ENCODE measurements around the gene SAMMSON. TPM values are rescaled to one million over a fixed set of nuclear protein-coding genes. Genes with fewer than 3 reads are reported as not detected.

SAMMSON gene
- total and polyA plus RNA-seq, 10 donors = 0.05 to 1.0 TPM; not detected in 8

- 92 to 98% (median 96%) methylated on average over 3 of the region's 3 CpGs for WGBS, 5 donors
- Histone ChIP-seq H3K9me3 (no peaks in the 10 kb centered on the region), H3K4me1 (no peaks in the 10 kb centered on the region), H3K36me3 (no peaks in the 10 kb centered on the region), H3K27me3 (replicated peaks in 1 of 7) (no peaks in the 10 kb centered on the region), H3K27ac (no peak overlapping the region), H3K4me3 (no peak overlapping the region)
- intact Hi-C loops (cut with DNase I; ENCODE audit: low total_unique reads) = no loop called here
- TF ChIP-seq POLR2A (IDR thresholded peaks at IDR 0.05) (no peak), POLR2AphosphoS5 (IDR thresholded peaks at IDR 0.05) (no peak), CTCF (IDR thresholded peaks at IDR 0.05 in 8 of 11, conservative IDR thresholded peaks at IDR 0.05 in 3 of 11) (no peak)
- no peak for DNase-seq
Measured at GRCh38 chr3:70108546-70108945, 109.0 kb downstream of the SAMMSON start.

- no peak overlapping the region for H3K27ac ChIP-seq
- no peak for TF ChIP-seq POLR2AphosphoS5 (IDR thresholded peaks at IDR 0.05)
- no peak for TF ChIP-seq POLR2A (IDR thresholded peaks at IDR 0.05)
- TF ChIP-seq CTCF (IDR thresholded peaks at IDR 0.05 in 8 of 11, conservative IDR thresholded peaks at IDR 0.05 in 3 of 11) = no peak
- H3K9me3 ChIP-seq = no peaks in the 10 kb centered on the region
- H3K4me1 ChIP-seq = no peaks in the 10 kb centered on the region
- intact Hi-C loops (cut with DNase I; ENCODE audit: low total_unique reads) = no loop called here
- no peaks in the 10 kb centered on the region for H3K27me3 ChIP-seq (replicated peaks in 1 of 7)
- no peak for DNase-seq
- WGBS, 5 donors = 50 to 74% (median 63%) methylated on average over 2 of the region's 2 CpGs
- no peak overlapping the region for H3K4me3 ChIP-seq
- H3K36me3 ChIP-seq = no peaks in the 10 kb centered on the region
Measured at GRCh38 chr3:70110066-70110465, 110.5 kb downstream of the SAMMSON start.

- 60 to 87% (median 77%) methylated on average over 1 of the region's 1 CpG for WGBS, 5 donors
- Histone ChIP-seq H3K4me1 (no peaks in the 10 kb centered on the region), H3K4me3 (no peak overlapping the region), H3K36me3 (no peaks in the 10 kb centered on the region), H3K27ac (no peak overlapping the region), H3K27me3 (replicated peaks in 1 of 7) (no peaks in the 10 kb centered on the region), H3K9me3 (no peaks in the 10 kb centered on the region)
- TF ChIP-seq CTCF (IDR thresholded peaks at IDR 0.05 in 8 of 11, conservative IDR thresholded peaks at IDR 0.05 in 3 of 11) (no peak), POLR2A (IDR thresholded peaks at IDR 0.05) (no peak), POLR2AphosphoS5 (IDR thresholded peaks at IDR 0.05) (no peak)
- intact Hi-C loops (cut with DNase I; ENCODE audit: low total_unique reads) = no loop called here
- DNase-seq = no peak
Measured at GRCh38 chr3:70111411-70111810, 111.9 kb downstream of the SAMMSON start.

- no peaks in the 10 kb centered on the region for H3K9me3 ChIP-seq
- WGBS, 5 donors = 70 to 77% (median 73%) methylated on average over 3 of the region's 3 CpGs
- H3K4me3 ChIP-seq = no peak overlapping the region
- TF ChIP-seq POLR2AphosphoS5 (IDR thresholded peaks at IDR 0.05) (no peak), CTCF (IDR thresholded peaks at IDR 0.05 in 8 of 11, conservative IDR thresholded peaks at IDR 0.05 in 3 of 11) (no peak), POLR2A (IDR thresholded peaks at IDR 0.05) (no peak)
- no peak overlapping the region for H3K27ac ChIP-seq
- no peaks in the 10 kb centered on the region for H3K36me3 ChIP-seq
- intact Hi-C loops (cut with DNase I; ENCODE audit: low total_unique reads) = no loop called here
- no peak for DNase-seq
- H3K27me3 ChIP-seq (replicated peaks in 1 of 7) = no peaks in the 10 kb centered on the region
- no peaks in the 10 kb centered on the region for H3K4me1 ChIP-seq
Measured at GRCh38 chr3:70112751-70113150, 113.2 kb downstream of the SAMMSON start.
